Measurements from ENCODE around the gene TBC1D2B. TPM values are rescaled to one million over a fixed set of nuclear protein-coding genes. Genes with fewer than 3 reads are reported as not detected.
"Not testable (repeated sequence)": the region's sequence is repeated elsewhere in the genome, so short reads cannot be mapped to it uniquely, and the experiment has no call there.

The TBC1D2B gene
- total RNA-seq, 1 donor from 2014 or later, result 69.8 TPM

DNA sequence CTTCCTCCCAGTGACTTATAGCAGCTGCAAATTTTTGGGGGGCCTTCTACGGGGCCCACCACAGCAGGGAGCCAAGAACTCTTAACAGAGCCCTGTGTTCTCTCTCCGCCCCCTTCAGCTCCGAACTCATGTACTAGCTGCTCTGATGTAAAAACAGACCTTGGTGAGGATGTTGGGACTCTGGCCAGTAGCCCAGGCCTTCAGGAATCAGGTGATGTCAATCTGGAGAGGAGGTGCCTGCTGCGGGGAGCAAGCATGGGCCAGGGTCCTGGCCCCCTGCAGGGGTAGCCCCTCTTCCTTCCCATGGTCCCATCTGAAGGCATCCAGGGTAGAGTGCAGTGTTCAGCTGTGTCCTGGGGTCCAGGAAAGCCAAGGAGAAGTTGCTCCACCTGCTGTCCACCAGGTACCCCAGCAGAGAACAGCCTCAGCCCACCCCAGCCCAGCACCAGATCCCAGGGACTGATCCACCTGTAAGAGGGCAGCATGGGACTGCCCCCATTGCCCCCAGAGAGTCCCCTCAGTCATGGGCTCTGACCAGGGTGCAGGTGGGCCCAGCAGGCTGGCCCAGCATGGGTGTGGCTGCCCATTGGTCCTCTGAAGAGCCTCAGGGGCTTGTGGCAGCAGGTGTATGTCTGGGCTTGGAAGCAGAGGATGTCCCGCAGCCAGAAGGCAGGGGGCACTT, 126.3 kb downstream of the TBC1D2B start:
- H3K27me3 ChIP-seq (ENCODE audit: low read depth); DNase-seq; intact Hi-C loops (cut with DNase I); H3K4me1 ChIP-seq; H3K4me3 ChIP-seq; H3K36me3 ChIP-seq; H3K27ac ChIP-seq; H3K9me3 ChIP-seq: not testable (repeated sequence)
- peak in 1 of 2 donors; percentile 38 for ATAC-seq

GRCh38 chr15:77950470-77950869, 127.0 kb downstream of the TBC1D2B start:
- ATAC-seq; intact Hi-C loops (cut with DNase I); H3K4me1 ChIP-seq; H3K9me3 ChIP-seq; H3K27me3 ChIP-seq (ENCODE audit: low read depth); H3K4me3 ChIP-seq; DNase-seq; H3K36me3 ChIP-seq; H3K27ac ChIP-seq: not testable (repeated sequence)

- intact Hi-C loops (cut with DNase I), result no loop called here
- Histone ChIP-seq H3K36me3 (no peaks in the 10 kb centered on the region), H3K9me3 (no peaks in the 10 kb centered on the region), H3K27ac (no peak overlapping the region), H3K4me3 (no peak overlapping the region), H3K4me1 (no peaks in the 10 kb centered on the region), H3K27me3 (ENCODE audit: low read depth) (no peaks in the 10 kb centered on the region)
- TF ChIP-seq, protein P1, sequence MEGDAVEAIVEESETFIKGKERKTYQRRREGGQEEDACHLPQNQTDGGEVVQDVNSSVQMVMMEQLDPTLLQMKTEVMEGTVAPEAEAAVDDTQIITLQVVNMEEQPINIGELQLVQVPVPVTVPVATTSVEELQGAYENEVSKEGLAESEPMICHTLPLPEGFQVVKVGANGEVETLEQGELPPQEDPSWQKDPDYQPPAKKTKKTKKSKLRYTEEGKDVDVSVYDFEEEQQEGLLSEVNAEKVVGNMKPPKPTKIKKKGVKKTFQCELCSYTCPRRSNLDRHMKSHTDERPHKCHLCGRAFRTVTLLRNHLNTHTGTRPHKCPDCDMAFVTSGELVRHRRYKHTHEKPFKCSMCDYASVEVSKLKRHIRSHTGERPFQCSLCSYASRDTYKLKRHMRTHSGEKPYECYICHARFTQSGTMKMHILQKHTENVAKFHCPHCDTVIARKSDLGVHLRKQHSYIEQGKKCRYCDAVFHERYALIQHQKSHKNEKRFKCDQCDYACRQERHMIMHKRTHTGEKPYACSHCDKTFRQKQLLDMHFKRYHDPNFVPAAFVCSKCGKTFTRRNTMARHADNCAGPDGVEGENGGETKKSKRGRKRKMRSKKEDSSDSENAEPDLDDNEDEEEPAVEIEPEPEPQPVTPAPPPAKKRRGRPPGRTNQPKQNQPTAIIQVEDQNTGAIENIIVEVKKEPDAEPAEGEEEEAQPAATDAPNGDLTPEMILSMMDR (IDR thresholded peaks at IDR 0.05), result no peak
- DNase-seq (no peak), ATAC-seq (no peak)
Observed at GRCh38 chr15:77945566-77945965, 131.9 kb downstream of the TBC1D2B start.

Other genes starting within 250 kb of the TBC1D2B start
- not detected for gene SH2D7, start 14.8 kb upstream of the TBC1D2B start, total RNA-seq
- gene CIB2, start 53.7 kb upstream of the TBC1D2B start, total RNA-seq, result 2.2 TPM
- gene IDH3A, start 71.7 kb upstream of the TBC1D2B start, total RNA-seq, result 78.3 TPM
- 1.8 TPM for gene ACSBG1, start 156.9 kb upstream of the TBC1D2B start, total RNA-seq
- 34.4 TPM for gene DNAJA4, start 186.9 kb upstream of the TBC1D2B start, total RNA-seq
- 44.4 TPM for gene SKIC8, start 221.9 kb upstream of the TBC1D2B start, total RNA-seq